Subcutaneous preadipocyte (primary cell): ENCODE measurements around the gene DCTN4. TPM values are rescaled to one million over a fixed set of nuclear protein-coding genes. Genes with fewer than 3 reads are reported as not detected.

Experiments used
- total RNA-seq: library from RNA; depleted of rRNA; stranded (reverse); fragments of >200 nt; gene quantifications from 2 replicates; pipeline ENCODE4 v1.2.3, GENCODE V29; 2012

Gene DCTN4
- 64.5 and 66.5 TPM in 2 replicates for total RNA-seq

GRCh38 chr5:150758531-150759333 is at the start of gene DCTN4:
DCTN4 (minus strand) TSS chr5:150759017; CDS start chr5:150758993, 24 bp downstream.

DNA sequence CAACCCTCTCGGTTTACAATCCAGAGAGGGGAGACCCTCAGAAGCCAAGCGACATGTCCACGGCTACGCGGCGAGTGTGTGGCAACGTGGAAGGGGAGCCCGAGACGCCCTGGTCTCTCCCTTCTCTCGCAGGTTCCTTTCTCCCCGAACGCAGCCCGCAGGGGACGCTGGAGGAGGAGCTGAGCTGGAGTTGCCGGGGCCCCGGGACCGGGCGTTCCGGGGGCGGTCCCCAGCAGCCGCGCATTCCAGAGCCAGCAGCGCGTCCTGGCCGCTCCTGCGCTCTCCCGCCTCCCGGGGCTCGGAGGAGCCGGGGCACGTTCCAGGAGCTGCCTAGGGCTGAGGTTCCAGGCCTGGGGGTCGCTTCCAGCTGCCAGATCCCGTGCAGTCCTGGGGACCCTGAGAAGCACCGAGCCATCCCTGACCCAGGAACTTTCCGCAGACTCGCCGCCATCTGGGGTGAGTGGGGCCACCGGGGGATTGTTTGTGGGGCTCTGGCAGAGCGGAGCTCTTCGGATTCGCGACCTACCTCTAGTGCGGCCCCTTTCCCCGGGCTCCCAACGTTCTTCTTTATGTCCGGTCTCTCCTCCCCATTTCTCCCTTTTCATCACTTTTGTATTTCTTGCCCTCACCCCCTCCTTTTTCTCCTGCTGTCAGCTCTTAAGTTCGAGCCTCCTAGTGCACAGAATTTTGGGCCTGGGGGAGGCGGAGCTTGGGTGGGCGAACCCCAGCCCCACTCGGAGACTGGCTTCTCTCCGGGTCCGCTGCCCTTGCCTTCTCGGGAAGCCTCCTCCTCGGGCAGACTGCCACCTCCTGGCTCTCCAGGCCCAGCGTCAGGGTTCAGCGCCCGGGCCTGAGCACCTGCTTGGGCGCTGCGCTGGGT is 19.9 kb upstream of the DCTN4 start, which contains the start of gene SMIM3:
TSS of gene SMIM3 (plus strand) at position 241 of the 880 bp plus-strand sequence. CDS start 16,684 bp downstream, outside the sequence.

GRCh38 chr5:150700594-150701377 is 58.0 kb downstream of the DCTN4 start, which contains the start of gene RBM22:
RBM22 (minus strand) TSS chr5:150701062; CDS start chr5:150700985, 77 bp downstream.

DNA sequence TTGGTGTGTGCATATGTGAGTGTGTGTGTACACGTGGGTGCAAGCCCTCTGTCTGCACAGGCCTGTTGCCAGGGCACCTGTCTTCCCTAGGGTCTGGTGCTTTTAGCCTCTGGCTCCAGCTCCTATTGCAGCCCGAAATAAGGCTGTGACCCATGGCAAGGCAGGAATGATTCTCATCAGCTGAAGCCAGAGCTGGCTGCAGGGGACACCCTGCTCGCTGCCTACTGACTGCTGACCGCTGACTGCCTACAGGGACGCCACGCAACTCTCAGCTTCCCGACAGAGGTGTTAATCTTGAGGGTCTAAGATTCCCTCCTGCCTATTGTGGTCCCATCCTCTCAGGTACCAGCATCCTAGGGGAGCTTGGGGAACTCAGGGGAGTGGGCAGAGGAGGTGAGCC is 97.7 kb downstream of the DCTN4 start, which contains the start of gene MYOZ3:
TSS of gene MYOZ3 (plus strand) at position 166 of the 400 bp plus-strand sequence. CDS start 1,691 bp downstream, outside the sequence.

Other genes with a start within 250 kb of the DCTN4 start
- gene SYNPO, start 118.4 kb downstream of the DCTN4 start, total RNA-seq, result 0.98 and 1.5 TPM in 2 replicates
- gene MYOZ3, start 97.8 kb downstream of the DCTN4 start, total RNA-seq, result 0.39 TPM in 1 of 2 replicates, not detected in the other
- 21.7 and 29.9 TPM in 2 replicates for gene RBM22, start 58.0 kb downstream of the DCTN4 start, total RNA-seq
- 101 and 126 TPM in 2 replicates for gene SMIM3, start 19.7 kb upstream of the DCTN4 start, total RNA-seq
- under 0.01 and 0.20 TPM in 2 replicates for gene IRGM, start 87.5 kb upstream of the DCTN4 start, total RNA-seq
- gene ZNF300, start 146.0 kb upstream of the DCTN4 start, total RNA-seq, result 4.4 and 6.3 TPM in 2 replicates